SK-N-MC (cell line): ENCODE results near the gene BFAR.

Experiments used
- EZH2 ChIP-seq: fragments of 200-600 bp; sonication (generic); IDR thresholded peaks from one replicate; pipeline ENCODE4 v1.6.1; 2017; ENCODE audit warnings: antibody characterized with exemption
- POLR2AphosphoS5 ChIP-seq: IDR thresholded peaks from 2 replicates; pipeline ENCODE4 v1.6.1; 2012; ENCODE audit warnings: mild to moderate bottlenecking, low read depth, low read length, borderline replicate concordance

DNA sequence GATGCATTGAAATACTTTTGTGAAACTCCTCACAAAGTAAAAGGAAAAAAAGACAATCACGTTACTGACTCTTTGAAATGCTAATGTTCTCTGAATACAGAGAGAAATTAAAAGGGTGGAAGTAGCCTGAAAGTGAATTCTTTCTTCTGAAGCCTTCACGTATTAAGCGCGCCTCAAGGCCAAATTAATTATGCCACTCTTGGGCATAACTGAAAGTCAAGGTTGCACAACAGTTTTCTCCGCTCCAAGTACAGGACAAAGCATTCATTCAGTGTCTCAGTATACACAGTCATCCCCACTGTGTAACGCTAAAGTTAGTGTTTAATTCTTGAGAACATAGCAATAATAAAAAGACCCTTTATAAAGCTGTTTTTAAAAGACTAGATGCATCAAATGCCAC lies 24.1 kb upstream of the BFAR start:
- TF ChIP-seq POLR2AphosphoS5, result no peak
- TF ChIP-seq EZH2, result no peak
